A673 (cell line): ENCODE measurements around the gene MKKS. TPM values are rescaled to one million over a fixed set of nuclear protein-coding genes. Genes with fewer than 3 reads are reported as not detected.

Source experiments
- BruUV-seq: library from RNA; stranded (reverse); fragments of 400-500 nt; replicated peaks from 2 replicates; lab custom pipeline; 2021; lab: Mats Ljungman, UMichigan
- CTCF ChIA-PET: fragments of 300-600 bp; sonication (Branson Sonifier 250); formaldehyde crosslinking; loops from one replicate; lab custom pipeline; 2022; ENCODE audit warnings: antibody characterized with exemption; lab: Charles Lee
- POLR2A ChIA-PET: fragments of 300-600 bp; sonication (Branson Sonifier 250); formaldehyde crosslinking; loops from one replicate; lab custom pipeline; 2022; ENCODE audit warnings: antibody characterized with exemption; ENCODE audit not compliant: low non-redundant PET; lab: Charles Lee
- DNase-seq: peaks from one replicate; pipeline ENCODE4 v3.0.0-alpha.2; 2015; ENCODE audit warnings: low spot score
- H3K27ac ChIP-seq: fragments of 200-600 bp; sonication (generic); 2 replicates; pipeline ENCODE4 v1.5.1; 2016; ENCODE audit warnings: mixed run types, low read depth, mild to moderate bottlenecking, mixed read lengths, antibody characterized with exemption, low read length; ENCODE audit not compliant: poor library complexity, severe bottlenecking
- H3K27me3 ChIP-seq: fragments of 200-600 bp; sonication (generic); replicated peaks from 2 replicates; pipeline ENCODE4 v1.6.1; 2017; ENCODE audit warnings: mixed run types, low read depth, mild to moderate bottlenecking, mixed read lengths, antibody characterized with exemption, low read length; ENCODE audit not compliant: insufficient read depth, poor library complexity
- H3K36me3 ChIP-seq: fragments of 200-600 bp; sonication (generic); 2 replicates; pipeline ENCODE4 v1.6.1; 2016; ENCODE audit warnings: mixed run types, mild to moderate bottlenecking, mixed read lengths, antibody characterized with exemption, low read length; ENCODE audit not compliant: insufficient read depth, poor library complexity, severe bottlenecking
- H3K4me1 ChIP-seq: fragments of 200-600 bp; sonication (generic); 2 replicates; pipeline ENCODE4 v1.6.1; 2017; ENCODE audit warnings: mixed run types, mild to moderate bottlenecking, mixed read lengths, antibody characterized with exemption, low read length; ENCODE audit not compliant: insufficient read depth, poor library complexity, severe bottlenecking
- H3K4me3 ChIP-seq: fragments of 200-600 bp; sonication (generic); 2 replicates; pipeline ENCODE4 v1.5.1; 2016; ENCODE audit warnings: low read depth, mixed run types, mild to moderate bottlenecking, mixed read lengths, low read length; ENCODE audit not compliant: poor library complexity, severe bottlenecking
- H3K9me3 ChIP-seq: fragments of 200-600 bp; sonication (generic); 2 replicates; pipeline ENCODE4 v1.6.1; 2016; ENCODE audit warnings: mixed run types, low read depth, mild to moderate bottlenecking, mixed read lengths, antibody characterized with exemption, low read length; ENCODE audit not compliant: poor library complexity, severe bottlenecking
- EZH2 ChIP-seq: fragments of 200-600 bp; sonication (generic); IDR thresholded peaks from 2 replicates; pipeline ENCODE4 v1.6.1; 2017; ENCODE audit warnings: borderline replicate concordance, low read depth, mild to moderate bottlenecking, mixed read lengths, antibody characterized with exemption, low read length; ENCODE audit not compliant: poor library complexity, severe bottlenecking
- intact Hi-C: fragments of 100-400 bp; cut with micrococcal nuclease; formaldehyde crosslinking; loops from one replicate; pipeline ENCODE4 v1.10.0; 2022; ENCODE audit not compliant: unreplicated experiment
- total RNA-seq: library from RNA; stranded (reverse); gene quantifications from 2 replicates; pipeline ENCODE4 v1.2.3, GENCODE V29; 2021
- TF ChIP-seq, protein P1 (sequence below): fragments of 300-800, 200-600 bp; sonication (generic); conservative IDR thresholded peaks from 2 replicates; pipeline ENCODE4 v1.5.1; 2017; ENCODE audit warnings: low read depth, mild to moderate bottlenecking, antibody characterized with exemption, low read length, moderate library complexity, mixed read lengths

The MKKS gene
- total RNA-seq, 1 experiment from 2014 or later = 31.9 TPM

DNA sequence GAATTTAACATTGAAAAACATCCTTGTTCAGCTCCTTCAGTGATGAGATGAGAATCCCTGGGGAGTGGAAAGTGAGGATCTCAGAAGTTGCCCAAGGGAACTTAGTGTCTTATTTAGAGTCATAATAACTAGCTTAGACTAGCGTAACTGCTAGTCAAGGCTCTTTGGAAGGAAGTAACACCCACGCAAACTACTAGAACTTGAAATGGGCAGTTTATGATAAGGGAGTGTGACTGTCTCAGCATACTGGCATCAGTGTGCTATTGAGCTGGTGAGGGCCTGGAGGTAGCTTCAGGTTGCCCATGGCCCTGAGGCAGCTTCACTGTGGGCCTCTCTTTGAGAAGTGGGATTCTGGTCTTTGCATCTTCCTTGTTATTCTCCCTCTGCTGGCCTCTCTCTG lies 41.2 kb upstream of the MKKS start:
- BruUV-seq = no TSS peak
- CTCF ChIA-PET = interaction anchor here (0.6 to 0.9 kb wide), 2 partner anchors 41 to 857 kb away, joined by 3 to 12 read pairs; partner anchors contain the start of gene MKKS

DNA sequence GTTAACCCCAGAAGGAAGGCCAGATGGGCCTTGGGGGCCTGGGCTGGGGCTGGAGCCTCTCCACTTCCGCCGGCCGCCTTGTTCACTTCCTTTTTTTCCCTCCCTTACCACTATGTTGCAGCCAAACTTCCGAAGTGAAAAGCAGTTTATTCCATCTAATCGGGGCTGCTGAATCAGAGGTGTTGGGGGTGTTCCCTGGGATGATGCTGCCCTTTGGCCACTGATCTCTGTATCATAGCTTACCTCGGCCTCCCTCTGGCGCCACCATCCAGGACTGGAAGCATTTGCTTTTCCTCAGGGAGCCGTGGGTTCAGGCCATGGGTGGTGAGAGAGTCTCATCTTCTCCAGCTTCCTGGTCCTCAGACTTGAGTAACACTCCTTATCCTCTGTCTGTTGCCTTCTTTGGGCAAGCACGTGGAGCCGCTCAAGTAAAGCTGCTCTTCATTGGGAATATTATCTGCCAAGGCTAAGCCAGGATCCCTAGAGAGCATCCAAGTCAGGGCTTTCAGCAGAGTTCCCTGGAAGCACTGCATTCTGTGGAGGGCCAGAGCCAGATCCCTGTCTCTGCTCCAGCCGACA lies 40.7 kb upstream of the MKKS start:
- Histone ChIP-seq H3K36me3 (no peaks in the 10 kb centered on the region), H3K4me1 (peaks cover 41% of the 10 kb centered on the region), H3K27me3 (no peaks in the 10 kb centered on the region), H3K27ac (peak overlapping the region; percentile 39), H3K4me3 (no peak overlapping the region), H3K9me3 (no peaks in the 10 kb centered on the region)
- TF ChIP-seq, protein P1, sequence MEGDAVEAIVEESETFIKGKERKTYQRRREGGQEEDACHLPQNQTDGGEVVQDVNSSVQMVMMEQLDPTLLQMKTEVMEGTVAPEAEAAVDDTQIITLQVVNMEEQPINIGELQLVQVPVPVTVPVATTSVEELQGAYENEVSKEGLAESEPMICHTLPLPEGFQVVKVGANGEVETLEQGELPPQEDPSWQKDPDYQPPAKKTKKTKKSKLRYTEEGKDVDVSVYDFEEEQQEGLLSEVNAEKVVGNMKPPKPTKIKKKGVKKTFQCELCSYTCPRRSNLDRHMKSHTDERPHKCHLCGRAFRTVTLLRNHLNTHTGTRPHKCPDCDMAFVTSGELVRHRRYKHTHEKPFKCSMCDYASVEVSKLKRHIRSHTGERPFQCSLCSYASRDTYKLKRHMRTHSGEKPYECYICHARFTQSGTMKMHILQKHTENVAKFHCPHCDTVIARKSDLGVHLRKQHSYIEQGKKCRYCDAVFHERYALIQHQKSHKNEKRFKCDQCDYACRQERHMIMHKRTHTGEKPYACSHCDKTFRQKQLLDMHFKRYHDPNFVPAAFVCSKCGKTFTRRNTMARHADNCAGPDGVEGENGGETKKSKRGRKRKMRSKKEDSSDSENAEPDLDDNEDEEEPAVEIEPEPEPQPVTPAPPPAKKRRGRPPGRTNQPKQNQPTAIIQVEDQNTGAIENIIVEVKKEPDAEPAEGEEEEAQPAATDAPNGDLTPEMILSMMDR = no peak
- no peak for TF ChIP-seq EZH2
- no peak for DNase-seq
- intact Hi-C loops = no loop called here
- CTCF ChIA-PET = interaction anchor here (0.9 kb wide), 1 partner anchor 41 kb away, joined by 3 read pairs; the partner anchor contains the start of gene MKKS
- POLR2A ChIA-PET = no interaction called here
- BruUV-seq = no TSS peak

More for the DNA sequence above, 41.2 kb upstream of the MKKS start:
- H3K9me3 ChIP-seq = no peaks in the 10 kb centered on the region
- H3K27ac ChIP-seq = peak overlapping the region; percentile 39
- no peak overlapping the region for H3K4me3 ChIP-seq
- no peaks in the 10 kb centered on the region for H3K36me3 ChIP-seq
- peak; percentile 62 for DNase-seq
- POLR2A ChIA-PET = interaction anchor here (0.5 kb wide), 1 partner anchor 11 kb away, joined by 3 read pairs; no protein-coding TSS in a partner anchor
- peaks cover 36% of the 10 kb centered on the region for H3K4me1 ChIP-seq
- TF ChIP-seq EZH2 = no peak
- TF ChIP-seq, protein P1 = no peak
- intact Hi-C loops = no loop called here
- H3K27me3 ChIP-seq = no peaks in the 10 kb centered on the region

DNA sequence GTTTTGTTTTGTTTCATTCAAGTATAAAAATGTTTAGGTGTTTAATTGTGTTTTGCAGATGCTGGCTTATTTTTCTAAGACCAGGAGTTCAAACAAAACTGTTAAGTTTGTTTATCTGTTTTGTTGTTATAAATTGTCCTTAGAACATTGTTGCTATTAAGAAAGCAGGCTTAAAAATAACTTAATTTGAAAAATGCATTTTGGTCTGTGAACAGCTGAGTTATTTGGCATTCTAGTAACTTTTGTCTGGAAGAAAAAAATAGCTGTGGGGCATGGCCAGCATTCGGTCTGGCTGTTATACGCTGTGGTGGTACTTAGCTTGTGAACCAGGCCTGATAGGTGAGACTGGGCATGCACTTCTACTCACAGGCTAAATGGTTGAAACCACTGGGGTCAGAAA lies 38.8 kb upstream of the MKKS start:
- H3K4me1 ChIP-seq = peaks cover 59% of the 10 kb centered on the region
- CTCF ChIA-PET = no interaction called here

More for the DNA sequence above, 38.8 kb upstream of the MKKS start:
- Histone ChIP-seq H3K4me3 (no peak overlapping the region), H3K27ac (peak overlapping the region; percentile 24), H3K9me3 (no peaks in the 10 kb centered on the region), H3K27me3 (no peaks in the 10 kb centered on the region), H3K36me3 (no peaks in the 10 kb centered on the region)
- DNase-seq = no peak
- intact Hi-C loops = no loop called here
- POLR2A ChIA-PET = interaction anchor here (0.6 kb wide), 1 partner anchor 11 kb away, joined by 3 read pairs; no protein-coding TSS in a partner anchor
- BruUV-seq = no TSS peak
- TF ChIP-seq, protein P1 = no peak
- TF ChIP-seq EZH2 = no peak
